Activated effector memory CD4-positive, alpha-beta T cell treated with Interleukin-2 at 50 U/mL for 16 hours (primary cell): Measurements from ENCODE around the gene NFATC1.
A peak's percentile ranks its signal among the peaks of the same experiment; 100 is the strongest.

Experiments used
- DNase-seq: peaks from one replicate; pipeline ENCODE4 v3.0.0-alpha.2; 2020

NFATC1 gene

GRCh38 chr18:79511271-79511670 is 115.5 kb downstream of the NFATC1 start:
- DNase-seq, result no peak

- DNase-seq, result no peak
Observed at GRCh38 chr18:79511671-79512301, 116.1 kb downstream of the NFATC1 start.

GRCh38 chr18:79512461-79513380 is 117.0 kb downstream of the NFATC1 start:
- no peak for DNase-seq

- no peak for DNase-seq
Observed at GRCh38 chr18:79513381-79514081, 117.8 kb downstream of the NFATC1 start.

- no peak for DNase-seq
Observed at GRCh38 chr18:79515331-79515730, 119.6 kb downstream of the NFATC1 start.

GRCh38 chr18:79515944-79516351 is 120.2 kb downstream of the NFATC1 start:
- no peak for DNase-seq

GRCh38 chr18:79516441-79516931 is 120.8 kb downstream of the NFATC1 start:
- no peak for DNase-seq

- peak; percentile 35 for DNase-seq
Observed at GRCh38 chr18:79517341-79517740, 121.6 kb downstream of the NFATC1 start.

GRCh38 chr18:79518028-79518682 is 122.4 kb downstream of the NFATC1 start:
- DNase-seq, result no peak

GRCh38 chr18:79518683-79519128 is 123.0 kb downstream of the NFATC1 start:
- DNase-seq, result no peak

- DNase-seq, result peak; percentile 26
Observed at GRCh38 chr18:79519751-79520477, 124.2 kb downstream of the NFATC1 start.

GRCh38 chr18:79520478-79521390 is 125.0 kb downstream of the NFATC1 start:
- DNase-seq, result no peak

- no peak for DNase-seq
Observed at GRCh38 chr18:79521416-79522205, 125.9 kb downstream of the NFATC1 start.

GRCh38 chr18:79522451-79523205 is 126.9 kb downstream of the NFATC1 start:
- DNase-seq, result peak; percentile 44

GRCh38 chr18:79523206-79523735 is 127.5 kb downstream of the NFATC1 start:
- peak; percentile 31 for DNase-seq

- peak; percentile 49 for DNase-seq
Observed at GRCh38 chr18:79523736-79524180, 128.0 kb downstream of the NFATC1 start.

GRCh38 chr18:79524181-79525078 is 128.7 kb downstream of the NFATC1 start:
- DNase-seq, result peak; percentile 27
